Adrenal gland (tissue), 5 donors: ENCODE measurements around the gene STIM2.

ENCODE experiments used
- POLR2A ChIP-seq, 2 donors: fragments of 450-650 bp; IDR thresholded peaks; one replicate each; pipeline ENCODE4 v1.6.1; 2017; ENCODE audit warnings: antibody characterized with exemption in 2 of 2, mild to moderate bottlenecking in 2 of 2, moderate library complexity in 1 of 2
- TF ChIP-seq, protein P1 (sequence below), 6 experiments: fragments of 450-650 bp in 4 of 6; fragments of 200-600 bp in 2 of 6; sonication (generic) in 1 of 6; IDR thresholded peaks; 1 replicate in 5 of 6; 2 replicates in 1 of 6; pipeline versions ENCODE4 v1.5.1 to v1.8.0; 2016 to 2021; ENCODE audit warnings: antibody characterized with exemption in 6 of 6, mild to moderate bottlenecking in 2 of 6, moderate library complexity in 1 of 6
- donor health status: DM: no; HTN: no; CAD: no.

DNA sequence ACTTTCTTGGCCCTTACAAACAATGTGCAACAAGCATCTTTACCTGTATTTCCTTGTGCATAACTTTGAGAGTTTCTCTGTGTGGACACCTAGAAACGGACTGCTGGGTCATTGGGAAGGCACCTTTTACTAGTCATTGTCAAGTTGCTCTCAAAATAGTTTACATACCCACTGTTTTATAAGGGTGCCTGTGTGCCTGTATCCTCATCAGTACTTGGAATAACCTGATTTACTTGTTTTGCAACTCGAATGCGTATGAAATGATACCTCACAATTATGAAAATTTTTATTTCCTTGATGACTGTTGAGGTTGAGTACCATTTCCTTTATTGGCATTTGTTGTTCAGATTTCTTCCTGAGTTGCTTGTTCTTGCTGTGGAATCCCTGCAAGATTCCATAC lies 150.8 kb downstream of the STIM2 start:
- TF ChIP-seq, protein P1, sequence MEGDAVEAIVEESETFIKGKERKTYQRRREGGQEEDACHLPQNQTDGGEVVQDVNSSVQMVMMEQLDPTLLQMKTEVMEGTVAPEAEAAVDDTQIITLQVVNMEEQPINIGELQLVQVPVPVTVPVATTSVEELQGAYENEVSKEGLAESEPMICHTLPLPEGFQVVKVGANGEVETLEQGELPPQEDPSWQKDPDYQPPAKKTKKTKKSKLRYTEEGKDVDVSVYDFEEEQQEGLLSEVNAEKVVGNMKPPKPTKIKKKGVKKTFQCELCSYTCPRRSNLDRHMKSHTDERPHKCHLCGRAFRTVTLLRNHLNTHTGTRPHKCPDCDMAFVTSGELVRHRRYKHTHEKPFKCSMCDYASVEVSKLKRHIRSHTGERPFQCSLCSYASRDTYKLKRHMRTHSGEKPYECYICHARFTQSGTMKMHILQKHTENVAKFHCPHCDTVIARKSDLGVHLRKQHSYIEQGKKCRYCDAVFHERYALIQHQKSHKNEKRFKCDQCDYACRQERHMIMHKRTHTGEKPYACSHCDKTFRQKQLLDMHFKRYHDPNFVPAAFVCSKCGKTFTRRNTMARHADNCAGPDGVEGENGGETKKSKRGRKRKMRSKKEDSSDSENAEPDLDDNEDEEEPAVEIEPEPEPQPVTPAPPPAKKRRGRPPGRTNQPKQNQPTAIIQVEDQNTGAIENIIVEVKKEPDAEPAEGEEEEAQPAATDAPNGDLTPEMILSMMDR (IDR thresholded peaks at IDR 0.05) = no peak
- TF ChIP-seq POLR2A (IDR thresholded peaks at IDR 0.05) = no peak
